Measurements from ENCODE around the gene ANKRA2. TPM values are rescaled to one million over a fixed set of nuclear protein-coding genes. Genes with fewer than 3 reads are reported as not detected.

Gene ANKRA2
- total and polyA plus RNA-seq, 10 of the 15 experiments (the other 5 are each of a cell fraction or from before 2014, with no cell fraction given), result 12.3 to 47.1 (median 21.9) TPM

GRCh38 chr5:73615085-73615484 is 49.6 kb upstream of the ANKRA2 start:
- no peaks in the 10 kb centered on the region for H4K20me1 ChIP-seq (ENCODE audit: control insufficient read depth, insufficient read depth)
- DNase-seq (ENCODE audit: low read depth, low spot score), result no peak
- H3K4me1 ChIP-seq (ENCODE audit: control insufficient read depth, insufficient read depth, low read length), result peaks cover 7% of the 10 kb centered on the region
- POLR2A ChIA-PET, result no interaction called here
- TF ChIP-seq MLLT1 (IDR thresholded peaks at IDR 0.05) (no peak), CBX3 (IDR thresholded peaks at IDR 0.05; ENCODE audit: borderline replicate concordance, low read depth) (no peak), FOXK2 (IDR thresholded peaks at IDR 0.05) (no peak), ZNF217 (IDR thresholded peaks at IDR 0.05) (no peak), NR2F1 (conservative IDR thresholded peaks at IDR 0.05) (no peak), RELB (IDR thresholded peaks at IDR 0.05; ENCODE audit: low read depth) (no peak), E2F4 (IDR thresholded peaks at IDR 0.05; ENCODE audit: low read depth, low read length) (no peak), RAD21 (IDR thresholded peaks at IDR 0.05; ENCODE audit: insufficient read depth, low read depth, low read length) (no peak), HCFC1 (IDR thresholded peaks at IDR 0.05; ENCODE audit: low read length) (no peak), ELK1 (IDR thresholded peaks at IDR 0.05; ENCODE audit: low read depth, low read length) (no peak), SREBF1 (IDR thresholded peaks at IDR 0.05; ENCODE audit: low read length) (no peak), ATF3 (IDR thresholded peaks at IDR 0.05; ENCODE audit: borderline replicate concordance, extremely low read depth, low read depth, low read length) (no peak), HSF1 (IDR thresholded peaks at IDR 0.05; ENCODE audit: low read depth, low read length) (no peak), FOXM1 (IDR thresholded peaks at IDR 0.05; ENCODE audit: low read depth, low read length) (no peak), ZNF207 (IDR thresholded peaks at IDR 0.05; ENCODE audit: borderline replicate concordance) (no peak), POU2F2 (IDR thresholded peaks at IDR 0.05; ENCODE audit: borderline replicate concordance, low read depth, low read length) (no peak), JUND (IDR thresholded peaks at IDR 0.05; ENCODE audit: low read depth, low read length) (no peak), KAT2A (conservative IDR thresholded peaks at IDR 0.05; ENCODE audit: control insufficient read depth, low read depth, low read length) (no peak)
- in situ Hi-C loops (cut with MboI) (no loop called here), intact Hi-C loops (cut with micrococcal nuclease; ENCODE audit: unreplicated experiment) (no loop called here)
- RAD21 ChIA-PET (ENCODE audit: unreplicated experiment), result interaction anchor here (1.9 kb wide), 1 partner anchor 24 kb away, joined by 4 read pairs; no protein-coding TSS in a partner anchor
- no peak overlapping the region for H3K27ac ChIP-seq (ENCODE audit: control insufficient read depth, insufficient read depth)
- WGBS (ENCODE audit: insufficient coverage, insufficient replicate concordance, low lambda C conversion rate, missing lambda C conversion rate), result 71% methylated on average over 2 of the region's 2 CpGs
- no peaks in the 10 kb centered on the region for H3K9me3 ChIP-seq (replicated peaks; ENCODE audit: control insufficient read depth, insufficient read depth, low read length)
- H3K4me2 ChIP-seq (ENCODE audit: control insufficient read depth, insufficient read depth), result no peak overlapping the region
- H3K36me3 ChIP-seq (ENCODE audit: control insufficient read depth in 2 of 2, insufficient read depth in 2 of 2, low read length in 1 of 2), result no peaks in the 10 kb centered on the region
- FAIRE-seq, result no peak
- H3K9ac ChIP-seq (ENCODE audit: control insufficient read depth, insufficient read depth, low read length), result no peak overlapping the region
- no peak overlapping the region for H2AFZ ChIP-seq (ENCODE audit: control insufficient read depth, low read depth, low read length)
- BruUV-seq (replicated peaks), result no TSS peak
- H3K4me3 ChIP-seq, result no peak overlapping the region
- no peaks in the 10 kb centered on the region for H3K27me3 ChIP-seq (replicated peaks in 1 of 2; ENCODE audit: control insufficient read depth in 2 of 2, insufficient read depth in 2 of 2, low read length in 1 of 2)
- no peaks in the 10 kb centered on the region for H3K79me2 ChIP-seq (ENCODE audit: control insufficient read depth, insufficient read depth, low read length)
- SMC1A ChIA-PET (ENCODE audit: uncharacterized antibody, unreplicated experiment), result interaction anchor here (0.8 to 1.9 kb wide), 3 partner anchors 11 to 24 kb away, joined by 3 to 9 read pairs (median 3); no protein-coding TSS in a partner anchor
- no peak for ATAC-seq
- CTCF ChIA-PET, result interaction anchor here (1.0 to 1.6 kb wide), 2 partner anchors 10 to 18 kb away, joined by 4 read pairs; no protein-coding TSS in a partner anchor
